ENCODE measurements around the gene CABLES1. TPM values are rescaled to one million over a fixed set of nuclear protein-coding genes. Genes with fewer than 3 reads are reported as not detected.
"Not testable (repeated sequence)": the region's sequence is repeated elsewhere in the genome, so short reads cannot be mapped to it uniquely, and the experiment has no call there.

CABLES1 gene
- total and polyA plus RNA-seq, 2 experiments from 2014 or later = 1.3 to 8.9 TPM

DNA sequence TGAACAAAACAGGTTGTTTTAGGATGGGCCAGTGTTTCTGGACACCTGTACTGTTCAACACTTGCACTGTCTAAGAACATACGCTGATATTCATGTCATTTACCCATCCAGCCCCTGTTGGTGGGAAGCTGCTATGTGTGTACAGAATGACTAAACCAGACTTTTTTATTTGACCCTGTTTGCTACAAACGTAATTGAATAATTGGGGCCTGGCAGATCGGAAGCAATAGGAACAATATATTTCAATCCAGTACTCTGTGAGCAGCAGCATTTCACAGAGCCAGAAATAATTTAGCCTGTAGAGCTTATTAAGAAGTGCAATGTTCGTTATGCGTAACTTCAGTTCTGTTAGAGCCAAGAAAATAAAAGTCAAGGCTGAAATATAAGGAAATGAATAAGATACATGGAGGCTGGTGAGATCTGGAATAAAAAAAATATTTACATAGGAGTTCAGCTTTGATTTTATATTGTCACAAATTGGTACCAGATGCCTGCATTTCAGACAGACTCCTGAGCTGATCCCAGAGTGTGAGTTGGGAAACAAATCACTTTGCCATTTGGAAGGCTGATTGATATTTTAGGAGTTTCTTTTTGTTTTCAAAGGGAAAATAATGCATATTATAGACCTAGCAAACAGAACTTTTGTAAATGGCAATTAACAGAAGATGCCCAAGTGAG is 19.7 kb downstream of the CABLES1 start:
- no peaks in the 10 kb centered on the region for H4K20me1 ChIP-seq (ENCODE audit: insufficient read depth)
- peak overlapping the region; percentile 49 for H3K4me3 ChIP-seq
- WGBS, 2 experiments (ENCODE audit: low coverage in 1 of 2, low lambda C conversion rate in 2 of 2, missing lambda C conversion rate in 2 of 2) = 29 to 41% methylated on average over 5 of the region's 5 CpGs
- no peaks in the 10 kb centered on the region for H3K9me3 ChIP-seq (ENCODE audit: low read depth)
- H3K4me2 ChIP-seq (ENCODE audit: unreplicated experiment) = peak overlapping the region; percentile 82
- H3K27ac ChIP-seq = no peak overlapping the region
- in situ Hi-C loops (cut with MboI) = no loop called here
- no peaks in the 10 kb centered on the region for H3F3A ChIP-seq (ENCODE audit: insufficient read depth)
- H3K36me3 ChIP-seq (ENCODE audit: low read depth) = no peaks in the 10 kb centered on the region
- no peak overlapping the region; the same call in 1 of the 2 replicates for H3K9ac ChIP-seq
- TF ChIP-seq EZH2 (IDR thresholded peaks at IDR 0.05; ENCODE audit: insufficient read depth, poor library complexity, severe bottlenecking) (no peak), EZH2phosphoT487 (IDR thresholded peaks at IDR 0.05; ENCODE audit: insufficient read depth, low read depth) (no peak)
- H3K4me1 ChIP-seq (ENCODE audit: insufficient read depth) = peaks cover 19% of the 10 kb centered on the region
- no peaks in the 10 kb centered on the region for H3K9me2 ChIP-seq (ENCODE audit: insufficient read depth)
- no peaks in the 10 kb centered on the region for H3K27me3 ChIP-seq (replicated peaks; ENCODE audit: insufficient read depth)
- H3K79me2 ChIP-seq (ENCODE audit: insufficient read depth) = peaks cover 64% of the 10 kb centered on the region
- H2AFZ ChIP-seq = peak overlapping the region; percentile 75
- peak; percentile 54 for DNase-seq

DNA sequence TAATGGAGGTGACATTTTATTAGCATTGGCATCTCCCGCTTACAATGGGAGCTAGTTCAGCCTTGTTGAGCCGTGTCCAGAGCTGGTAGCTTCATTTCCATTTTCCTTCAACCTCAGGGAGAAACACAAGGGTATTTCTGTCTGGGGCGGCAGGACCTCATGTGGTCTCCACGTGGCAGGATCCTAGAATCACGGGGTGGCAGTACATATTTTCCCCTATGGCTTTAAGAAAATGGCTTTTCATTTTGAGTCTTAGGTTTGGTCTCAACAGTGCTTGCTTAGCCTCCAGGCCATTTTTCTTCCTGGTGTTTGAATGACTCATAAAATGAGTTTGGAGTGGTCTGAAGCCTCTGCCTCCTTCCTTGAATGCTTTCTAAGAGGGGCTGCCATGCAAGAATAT is 20.3 kb downstream of the CABLES1 start:
- no peaks in the 10 kb centered on the region for H3K36me3 ChIP-seq (ENCODE audit: low read depth)
- H3K9me3 ChIP-seq (ENCODE audit: low read depth) = no peaks in the 10 kb centered on the region
- 9 to 10% methylated on average over 5 of the region's 5 CpGs for WGBS, 2 experiments (ENCODE audit: low coverage in 1 of 2, low lambda C conversion rate in 2 of 2, missing lambda C conversion rate in 2 of 2)
- H3K4me1 ChIP-seq (ENCODE audit: insufficient read depth) = peaks cover 19% of the 10 kb centered on the region
- peak; percentile 59 for DNase-seq
- no peaks in the 10 kb centered on the region for H3K9me2 ChIP-seq (ENCODE audit: insufficient read depth)
- no peak for TF ChIP-seq EZH2phosphoT487 (IDR thresholded peaks at IDR 0.05; ENCODE audit: insufficient read depth, low read depth)
- TF ChIP-seq EZH2 (IDR thresholded peaks at IDR 0.05; ENCODE audit: insufficient read depth, poor library complexity, severe bottlenecking) = no peak
- H3K27ac ChIP-seq = no peak overlapping the region
- no peaks in the 10 kb centered on the region for H4K20me1 ChIP-seq (ENCODE audit: insufficient read depth)
- H3K27me3 ChIP-seq (replicated peaks; ENCODE audit: insufficient read depth) = no peaks in the 10 kb centered on the region
- no peak overlapping the region; the same call in 1 of the 2 replicates for H3K9ac ChIP-seq
- peak overlapping the region; percentile 75 for H2AFZ ChIP-seq
- no peaks in the 10 kb centered on the region for H3F3A ChIP-seq (ENCODE audit: insufficient read depth)
- peak overlapping the region; percentile 82 for H3K4me2 ChIP-seq (ENCODE audit: unreplicated experiment)
- in situ Hi-C loops (cut with MboI) = no loop called here
- H3K4me3 ChIP-seq = peak overlapping the region; percentile 49
- peaks cover 60% of the 10 kb centered on the region for H3K79me2 ChIP-seq (ENCODE audit: insufficient read depth)

GRCh38 chr18:23156134-23156533 is 20.8 kb downstream of the CABLES1 start:
- H3K4me3 ChIP-seq = no peak overlapping the region
- no peaks in the 10 kb centered on the region for H3K9me3 ChIP-seq (ENCODE audit: low read depth)
- H3F3A ChIP-seq (ENCODE audit: insufficient read depth) = no peaks in the 10 kb centered on the region
- H4K20me1 ChIP-seq (ENCODE audit: insufficient read depth) = no peaks in the 10 kb centered on the region
- no peaks in the 10 kb centered on the region for H3K27me3 ChIP-seq (replicated peaks; ENCODE audit: insufficient read depth)
- H3K4me1 ChIP-seq (ENCODE audit: insufficient read depth) = peaks cover 19% of the 10 kb centered on the region
- no peaks in the 10 kb centered on the region for H3K36me3 ChIP-seq (ENCODE audit: low read depth)
- no peaks in the 10 kb centered on the region for H3K9me2 ChIP-seq (ENCODE audit: insufficient read depth)
- peaks cover 64% of the 10 kb centered on the region for H3K79me2 ChIP-seq (ENCODE audit: insufficient read depth)
- 89 to 96% methylated on average over 7 of the region's 7 CpGs for WGBS, 2 experiments (ENCODE audit: low coverage in 1 of 2, low lambda C conversion rate in 2 of 2, missing lambda C conversion rate in 2 of 2)
- no peak for DNase-seq
- H3K27ac ChIP-seq = no peak overlapping the region
- H2AFZ ChIP-seq = no peak overlapping the region
- TF ChIP-seq EZH2phosphoT487 (IDR thresholded peaks at IDR 0.05; ENCODE audit: insufficient read depth, low read depth) = no peak
- TF ChIP-seq EZH2 (IDR thresholded peaks at IDR 0.05; ENCODE audit: insufficient read depth, poor library complexity, severe bottlenecking) = no peak
- in situ Hi-C loops (cut with MboI) = no loop called here
- H3K9ac ChIP-seq = no peak overlapping the region
- H3K4me2 ChIP-seq (ENCODE audit: unreplicated experiment) = no peak overlapping the region

- TF ChIP-seq EZH2phosphoT487 (IDR thresholded peaks at IDR 0.05; ENCODE audit: insufficient read depth, low read depth) = no peak
- TF ChIP-seq EZH2 (IDR thresholded peaks at IDR 0.05; ENCODE audit: insufficient read depth, poor library complexity, severe bottlenecking) = no peak
- WGBS, 2 experiments (ENCODE audit: low coverage in 1 of 2, low lambda C conversion rate in 2 of 2, missing lambda C conversion rate in 2 of 2) = 98 to 100% methylated on average over 2 of the region's 2 CpGs
- in situ Hi-C loops (cut with MboI) = no loop called here
- Histone ChIP-seq H3F3A (ENCODE audit: insufficient read depth) (no peaks in the 10 kb centered on the region), H4K20me1 (ENCODE audit: insufficient read depth) (no peaks in the 10 kb centered on the region), H3K9ac (no peak overlapping the region), H3K79me2 (ENCODE audit: insufficient read depth) (peaks cover 50% of the 10 kb centered on the region), H3K27me3 (replicated peaks; ENCODE audit: insufficient read depth) (no peaks in the 10 kb centered on the region), H3K4me2 (ENCODE audit: unreplicated experiment) (no peak overlapping the region), H3K4me1 (ENCODE audit: insufficient read depth) (peaks cover 19% of the 10 kb centered on the region), H2AFZ (no peak overlapping the region), H3K36me3 (ENCODE audit: low read depth) (no peaks in the 10 kb centered on the region), H3K27ac (no peak overlapping the region), H3K9me2 (ENCODE audit: insufficient read depth) (no peaks in the 10 kb centered on the region), H3K4me3 (no peak overlapping the region), H3K9me3 (ENCODE audit: low read depth) (no peaks in the 10 kb centered on the region)
- no peak for DNase-seq
These were observed 22.8 kb downstream of the CABLES1 start for GRCh38 chr18:23158058-23158457.

DNA sequence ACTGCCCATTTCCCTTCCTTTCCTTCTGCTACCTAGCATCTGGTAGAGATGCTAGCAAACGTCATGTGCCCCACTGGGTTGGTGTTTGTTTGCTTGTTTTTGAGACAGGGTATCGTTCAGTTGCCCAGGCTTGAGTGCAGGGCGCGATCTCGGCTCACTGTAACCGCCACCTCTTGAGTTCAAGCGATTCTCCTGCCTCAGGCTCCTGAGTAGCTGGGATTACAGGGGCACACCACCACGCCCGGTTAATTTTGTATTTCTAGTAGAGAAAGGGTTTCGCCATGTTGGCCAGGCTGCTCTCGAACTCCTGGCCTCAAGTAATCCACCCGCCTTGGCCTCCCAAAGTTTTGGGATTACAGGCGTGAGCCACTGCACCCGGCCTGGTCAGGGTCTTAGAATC is 23.6 kb downstream of the CABLES1 start:
- H4K20me1 ChIP-seq (ENCODE audit: insufficient read depth); DNase-seq; H3K4me2 ChIP-seq (ENCODE audit: unreplicated experiment); H3K9me3 ChIP-seq (ENCODE audit: low read depth); H3K9ac ChIP-seq; H3K4me3 ChIP-seq; H3K36me3 ChIP-seq (ENCODE audit: low read depth); H2AFZ ChIP-seq; H3K27ac ChIP-seq; in situ Hi-C loops (cut with MboI); H3F3A ChIP-seq (ENCODE audit: insufficient read depth); H3K9me2 ChIP-seq (ENCODE audit: insufficient read depth); H3K27me3 ChIP-seq (replicated peaks; ENCODE audit: insufficient read depth): not testable (repeated sequence)
- Histone ChIP-seq H3K79me2 (ENCODE audit: insufficient read depth) (peaks cover 41% of the 10 kb centered on the region), H3K4me1 (ENCODE audit: insufficient read depth) (peaks cover 19% of the 10 kb centered on the region)
- WGBS, 2 experiments (ENCODE audit: low coverage in 1 of 2, low lambda C conversion rate in 2 of 2, missing lambda C conversion rate in 2 of 2) = 95 to 96% methylated on average over 14 of the region's 14 CpGs

Data from GM23248 (cell line).